Fibroblast of pulmonary artery (primary cell): ENCODE data around the gene BCCIP.

Source experiments
- DNase-seq: peaks from one replicate; pipeline ENCODE4 v3.0.0-alpha.2; 2010; ENCODE audit warnings: low read depth
- H3K4me3 ChIP-seq: replicated peaks from 2 replicates; pipeline ENCODE4 v1.5.1; 2011; ENCODE audit warnings: low read depth, mild to moderate bottlenecking, control low read depth, low read length, moderate library complexity
- TF ChIP-seq, protein P1 (sequence below): IDR thresholded peaks from 2 replicates; pipeline ENCODE4 v1.5.1; 2011; ENCODE audit warnings: mild to moderate bottlenecking, control low read depth, low read length, inconsistent platforms; ENCODE audit errors: missing control alignments

BCCIP gene

DNA sequence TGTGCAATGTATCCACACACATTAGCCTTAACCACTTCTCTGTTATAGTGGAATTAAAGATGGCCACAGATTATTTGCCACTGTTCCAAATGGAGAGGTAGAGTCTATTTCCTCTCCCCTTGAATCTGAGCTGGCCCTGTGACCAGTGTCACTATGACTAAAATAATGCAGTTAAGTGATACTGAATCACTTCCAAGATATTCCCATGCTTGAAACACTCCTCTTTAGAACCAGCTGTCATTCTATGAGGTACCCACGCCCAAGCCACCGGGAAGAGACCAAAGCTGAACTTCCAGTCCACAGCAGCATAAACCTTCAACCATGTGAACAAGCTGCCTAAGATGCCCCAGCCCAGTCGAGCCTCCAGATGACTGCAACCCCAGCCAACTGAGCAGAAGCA lies 59.9 kb downstream of the BCCIP start:
- TF ChIP-seq, protein P1, sequence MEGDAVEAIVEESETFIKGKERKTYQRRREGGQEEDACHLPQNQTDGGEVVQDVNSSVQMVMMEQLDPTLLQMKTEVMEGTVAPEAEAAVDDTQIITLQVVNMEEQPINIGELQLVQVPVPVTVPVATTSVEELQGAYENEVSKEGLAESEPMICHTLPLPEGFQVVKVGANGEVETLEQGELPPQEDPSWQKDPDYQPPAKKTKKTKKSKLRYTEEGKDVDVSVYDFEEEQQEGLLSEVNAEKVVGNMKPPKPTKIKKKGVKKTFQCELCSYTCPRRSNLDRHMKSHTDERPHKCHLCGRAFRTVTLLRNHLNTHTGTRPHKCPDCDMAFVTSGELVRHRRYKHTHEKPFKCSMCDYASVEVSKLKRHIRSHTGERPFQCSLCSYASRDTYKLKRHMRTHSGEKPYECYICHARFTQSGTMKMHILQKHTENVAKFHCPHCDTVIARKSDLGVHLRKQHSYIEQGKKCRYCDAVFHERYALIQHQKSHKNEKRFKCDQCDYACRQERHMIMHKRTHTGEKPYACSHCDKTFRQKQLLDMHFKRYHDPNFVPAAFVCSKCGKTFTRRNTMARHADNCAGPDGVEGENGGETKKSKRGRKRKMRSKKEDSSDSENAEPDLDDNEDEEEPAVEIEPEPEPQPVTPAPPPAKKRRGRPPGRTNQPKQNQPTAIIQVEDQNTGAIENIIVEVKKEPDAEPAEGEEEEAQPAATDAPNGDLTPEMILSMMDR, result no peak
- no peak overlapping the region for H3K4me3 ChIP-seq
- DNase-seq, result no peak
